Left ventricle myocardium superior (tissue), 1 donor: ENCODE results near the gene MSGN1. TPM values are rescaled to one million over a fixed set of nuclear protein-coding genes. Genes with fewer than 3 reads are reported as not detected.
"Not testable (repeated sequence)": the region's sequence is repeated elsewhere in the genome, so short reads cannot be mapped to it uniquely, and the experiment has no call there.

ENCODE experiments used
- ATAC-seq: fragments of 200-7000 bp; cut with Tn5 transposase; one replicate; pipeline ENCODE4 v1.9.1; 2020; ENCODE audit warnings: mild to moderate bottlenecking, moderate library complexity
- DNase-seq: peaks from one replicate; pipeline ENCODE4 v3.0.0-alpha.2; 2020
- intact Hi-C: fragments of 100-400 bp; cut with micrococcal nuclease; formaldehyde crosslinking; loops from one replicate; pipeline ENCODE4 v1.11.0; 2022
- total RNA-seq: library from RNA; stranded (reverse); fragmentation: NEBNext Ultra II Directional; extraction: Animal tissue kit (Norgen Biotek cat#: 25700); gene quantifications from one replicate; pipeline ENCODE4 v1.2.1, GENCODE V29; 2021
- donor health status: DM: no; HTN: yes; CAD: no; lungs with severe emphysema.

MSGN1 gene
- total RNA-seq, 1 donor from 2014 or later, result not detected

GRCh38 chr2:17803497-17803896 lies 12.8 kb upstream of the MSGN1 start:
- ATAC-seq (no peak), DNase-seq (no peak)
- intact Hi-C loops, result no loop called here

- intact Hi-C loops, result no loop called here
- DNase-seq, result no peak
- no peak for ATAC-seq
Measured at GRCh38 chr2:17804358-17804757, 11.9 kb upstream of the MSGN1 start.

GRCh38 chr2:17805166-17805565 lies 11.1 kb upstream of the MSGN1 start:
- intact Hi-C loops, result no loop called here
- peak; percentile 65 for ATAC-seq

GRCh38 chr2:17805717-17806363 lies 10.4 kb upstream of the MSGN1 start:
- DNase-seq (no peak), ATAC-seq (peak; percentile 60)
- intact Hi-C loops, result no loop called here

More at GRCh38 chr2:17805166-17805565, 11.1 kb upstream of the MSGN1 start:
- no peak for DNase-seq

GRCh38 chr2:17813010-17813741 lies 3.1 kb upstream of the MSGN1 start:
- DNase-seq (no peak), ATAC-seq (peak; percentile 62)
- intact Hi-C loops, result no loop called here

- intact Hi-C loops, result no loop called here
- peak; percentile 63 for DNase-seq
- peak; percentile 91 for ATAC-seq
Measured at GRCh38 chr2:17813742-17814473, 2.4 kb upstream of the MSGN1 start.

- DNase-seq (no peak), ATAC-seq (no peak)
- intact Hi-C loops, result no loop called here
Measured at GRCh38 chr2:17814601-17815000, 1.7 kb upstream of the MSGN1 start.

- ATAC-seq (no peak), DNase-seq (no peak)
- intact Hi-C loops, result no loop called here
Measured at GRCh38 chr2:17815468-17816184, 634 bp upstream of the MSGN1 start.

- intact Hi-C loops, result no loop called here
- DNase-seq, result no peak
- ATAC-seq, result no peak
Measured at GRCh38 chr2:17818235-17818815, 2.1 kb downstream of the MSGN1 start.

- ATAC-seq, result peak; percentile 91
- intact Hi-C loops, result loop anchor here (10.0 kb wide), 1 partner anchor 56 kb away; no protein-coding TSS in a partner anchor
- peak; percentile 38 for DNase-seq
Measured at GRCh38 chr2:17821080-17821479, 4.8 kb downstream of the MSGN1 start.

GRCh38 chr2:17821535-17822444 lies 5.5 kb downstream of the MSGN1 start:
- ATAC-seq, result peak; percentile 68

GRCh38 chr2:17822445-17823117 lies 6.3 kb downstream of the MSGN1 start:
- intact Hi-C loops, result loop anchor here (10.0 kb wide), 1 partner anchor 58 kb away; no protein-coding TSS in a partner anchor
- no peak for DNase-seq
- ATAC-seq, result peak; percentile 85

More at GRCh38 chr2:17821535-17822444, 5.5 kb downstream of the MSGN1 start:
- intact Hi-C loops, result loop anchor here (10.0 kb wide), 1 partner anchor 57 kb away; no protein-coding TSS in a partner anchor
- DNase-seq, result no peak

- ATAC-seq, DNase-seq: not testable (repeated sequence)
- intact Hi-C loops, result loop anchor here (10.0 kb wide), 1 partner anchor 59 kb away; no protein-coding TSS in a partner anchor
Measured at GRCh38 chr2:17823646-17824045, 7.4 kb downstream of the MSGN1 start.

GRCh38 chr2:17827316-17827715 lies 11.1 kb downstream of the MSGN1 start:
- no peak for DNase-seq
- intact Hi-C loops, result loop anchor here (10.0 kb wide), 1 partner anchor 63 kb away; no protein-coding TSS in a partner anchor
- ATAC-seq, result no peak

- ATAC-seq (no peak), DNase-seq (no peak)
- intact Hi-C loops, result loop anchor here (10.0 kb wide), 1 partner anchor 63 kb away; no protein-coding TSS in a partner anchor
Measured at GRCh38 chr2:17827785-17828184, 11.5 kb downstream of the MSGN1 start.

GRCh38 chr2:17830053-17831034 lies 14.1 kb downstream of the MSGN1 start:
- peak; percentile 86 for DNase-seq
- intact Hi-C loops, result loop anchor here (10.0 kb wide), 1 partner anchor 116 kb away; no protein-coding TSS in a partner anchor
- peak; percentile 97 for ATAC-seq
